GM21737 (cell line): ENCODE results near the gene TENT4A.
"Not testable (repeated sequence)": the region's sequence is repeated elsewhere in the genome, so short reads cannot be mapped to it uniquely, and the experiment has no call there.

Source experiments
- ATAC-seq: cut with Tn5 transposase; IDR thresholded peaks from one replicate; pipeline ENCODE4 v1.9.1; 2021; ENCODE audit warnings: mild to moderate bottlenecking, moderate library complexity; ENCODE audit not compliant: unreplicated experiment

Gene TENT4A

GRCh38 chr5:6766604-6767093 is 53.4 kb downstream of the TENT4A start:
- ATAC-seq = no peak

- no peak for ATAC-seq
These were observed 54.3 kb downstream of the TENT4A start for GRCh38 chr5:6767481-6768063.

DNA sequence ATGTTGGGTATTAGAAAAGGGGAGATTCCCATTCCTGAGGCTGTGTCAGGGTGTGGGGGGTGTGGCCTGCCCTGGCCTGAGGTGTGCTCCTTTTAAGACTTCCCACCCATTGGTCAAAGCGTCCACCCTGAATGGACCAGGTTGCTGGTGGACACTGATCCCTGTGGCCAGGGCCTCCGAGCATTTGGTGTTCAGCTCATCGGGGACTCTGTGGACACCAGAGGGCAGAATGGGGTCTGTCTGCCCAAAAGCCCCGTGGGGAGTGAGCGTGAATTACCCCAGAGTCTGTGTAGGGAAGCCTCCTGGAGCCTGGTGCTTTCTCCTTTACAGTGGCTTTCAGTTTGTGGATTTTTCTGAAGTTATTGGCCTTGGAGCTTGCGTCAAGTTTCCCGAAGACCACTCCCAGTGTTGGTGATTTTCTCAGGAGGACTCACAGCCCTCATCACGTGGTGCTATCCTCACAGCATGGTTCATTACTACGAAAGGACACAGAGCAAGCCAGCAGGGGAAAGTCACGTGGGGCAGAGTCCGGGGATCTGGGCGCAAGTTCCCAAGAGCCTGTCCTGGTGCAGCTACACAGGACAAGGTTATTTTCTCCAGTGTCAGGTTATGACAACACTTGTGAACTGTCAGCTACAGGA is 55.5 kb downstream of the TENT4A start:
- no peak for ATAC-seq

GRCh38 chr5:6770826-6771607 is 57.8 kb downstream of the TENT4A start:
- no peak for ATAC-seq

DNA sequence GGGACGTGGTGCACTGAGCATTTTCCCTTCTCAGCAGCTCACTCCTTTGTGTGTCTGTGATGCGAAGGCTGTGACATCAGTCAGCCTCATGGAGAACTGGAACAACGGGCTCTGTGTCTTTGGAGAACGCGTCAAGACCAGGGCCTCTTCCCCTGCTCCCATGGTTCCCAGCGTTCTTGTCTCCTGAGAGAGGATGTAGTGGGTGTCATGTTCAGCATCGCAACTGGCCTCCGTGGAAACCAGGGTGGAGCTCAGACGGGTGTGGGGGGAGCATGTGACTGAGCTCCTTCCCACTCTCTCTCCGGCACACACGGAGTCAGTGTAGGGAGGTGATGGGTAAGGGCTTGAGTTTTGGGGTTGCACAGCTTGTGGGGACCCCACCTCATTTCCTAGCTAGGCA is 59.7 kb downstream of the TENT4A start:
- ATAC-seq = no peak

GRCh38 chr5:6773342-6774035 is 60.3 kb downstream of the TENT4A start:
- ATAC-seq = no peak

DNA sequence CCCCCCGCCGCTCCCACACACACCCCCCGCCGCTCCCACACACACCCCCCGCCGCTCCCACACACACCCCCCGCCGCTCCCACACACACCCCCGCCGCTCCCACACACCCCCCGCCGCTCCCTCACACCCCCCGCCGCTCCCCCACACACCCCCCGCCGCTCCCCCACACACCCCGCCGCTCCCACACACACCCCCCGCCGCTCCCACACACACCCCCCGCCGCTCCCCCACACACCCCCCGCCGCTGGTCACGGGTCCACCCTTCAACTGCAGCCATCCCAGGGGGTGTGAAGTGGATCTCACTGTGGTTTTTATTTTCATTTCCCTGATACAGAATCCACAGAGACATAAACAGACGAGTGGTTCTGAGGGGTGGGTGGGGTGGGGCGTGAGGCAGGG is 61.0 kb downstream of the TENT4A start:
- ATAC-seq = not testable (repeated sequence)

DNA sequence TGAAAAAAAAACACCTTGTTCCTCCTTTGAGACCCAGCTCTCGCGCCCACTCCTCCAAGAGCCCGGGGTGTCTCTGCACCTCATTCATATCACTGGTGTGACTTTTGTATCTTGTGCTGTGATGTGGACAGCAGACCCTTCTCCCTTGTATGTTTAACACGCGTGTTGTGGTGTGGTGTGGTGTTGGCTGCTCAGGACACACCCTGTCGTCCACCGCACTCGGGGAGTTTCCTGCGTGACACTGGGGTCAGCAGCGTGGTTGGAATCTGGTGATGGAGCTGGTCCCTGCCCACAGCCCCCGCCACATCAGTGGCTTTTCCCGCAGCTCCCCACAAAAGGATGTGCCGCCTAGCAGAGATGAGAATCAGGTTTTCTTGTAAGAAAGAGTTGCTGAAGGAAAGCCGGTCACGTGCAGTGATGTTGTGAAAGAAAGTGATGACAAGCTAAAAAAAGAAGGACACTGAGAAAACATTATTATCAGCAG is 61.5 kb downstream of the TENT4A start:
- no peak for ATAC-seq

GRCh38 chr5:6775571-6775970 is 62.3 kb downstream of the TENT4A start:
- ATAC-seq = no peak

GRCh38 chr5:6780802-6781391 is 67.7 kb downstream of the TENT4A start:
- ATAC-seq = no peak

- no peak for ATAC-seq
These were observed 68.5 kb downstream of the TENT4A start for GRCh38 chr5:6781716-6782115.

GRCh38 chr5:6783787-6784186 is 70.6 kb downstream of the TENT4A start:
- no peak for ATAC-seq

- no peak for ATAC-seq
These were observed 71.2 kb downstream of the TENT4A start for GRCh38 chr5:6784481-6784880.

GRCh38 chr5:6785161-6785860 is 72.1 kb downstream of the TENT4A start:
- no peak for ATAC-seq

DNA sequence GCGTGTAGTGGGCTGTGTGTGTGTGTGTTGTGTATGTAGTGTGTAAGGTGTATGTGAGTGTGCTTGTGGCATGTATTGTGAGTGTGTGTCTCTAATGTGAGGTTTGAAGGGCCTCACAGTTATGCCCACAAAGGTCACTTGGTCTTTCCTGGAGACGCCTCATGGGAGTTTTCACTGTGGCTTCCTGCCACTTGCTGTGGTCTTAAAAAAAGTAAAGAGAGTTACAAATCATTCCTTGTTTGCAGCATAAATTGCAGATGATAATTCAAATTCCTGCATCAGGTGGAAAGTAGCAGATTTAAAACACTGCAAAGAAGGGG is 72.6 kb downstream of the TENT4A start:
- ATAC-seq = no peak

DNA sequence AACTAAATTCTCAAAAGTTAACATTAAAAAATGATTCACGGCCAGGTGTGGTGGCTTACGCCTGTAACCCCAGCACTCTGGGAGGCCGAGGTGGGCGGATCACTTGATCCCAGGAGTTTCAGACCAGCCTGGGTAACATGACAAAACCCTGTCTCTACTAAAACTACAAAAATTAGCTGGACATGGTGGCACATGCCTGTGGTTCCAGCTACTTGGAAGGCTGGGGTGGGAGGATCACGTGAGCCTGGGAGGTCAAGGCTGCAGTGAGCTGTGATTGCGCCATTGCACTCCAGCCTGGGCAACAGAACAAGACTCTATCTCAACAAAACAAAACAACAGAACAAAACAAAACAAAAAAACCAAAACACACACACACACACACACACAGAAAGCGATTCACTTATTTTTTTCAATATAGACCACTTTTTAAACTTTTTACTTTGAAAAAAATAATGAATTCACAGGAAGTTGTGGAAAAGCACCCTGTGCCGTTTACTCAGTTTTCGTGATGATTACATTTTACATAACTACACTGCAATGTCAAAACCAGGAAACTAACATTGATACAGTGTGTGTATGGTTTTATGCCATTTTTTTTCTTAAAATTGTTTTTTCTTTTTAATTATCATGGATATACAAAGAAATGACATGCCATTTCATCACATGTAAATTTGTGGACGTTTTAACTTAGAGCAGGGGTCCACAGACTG is 73.7 kb downstream of the TENT4A start:
- no peak for ATAC-seq

- ATAC-seq = no peak
These were observed 74.7 kb downstream of the TENT4A start for GRCh38 chr5:6787941-6788340.

DNA sequence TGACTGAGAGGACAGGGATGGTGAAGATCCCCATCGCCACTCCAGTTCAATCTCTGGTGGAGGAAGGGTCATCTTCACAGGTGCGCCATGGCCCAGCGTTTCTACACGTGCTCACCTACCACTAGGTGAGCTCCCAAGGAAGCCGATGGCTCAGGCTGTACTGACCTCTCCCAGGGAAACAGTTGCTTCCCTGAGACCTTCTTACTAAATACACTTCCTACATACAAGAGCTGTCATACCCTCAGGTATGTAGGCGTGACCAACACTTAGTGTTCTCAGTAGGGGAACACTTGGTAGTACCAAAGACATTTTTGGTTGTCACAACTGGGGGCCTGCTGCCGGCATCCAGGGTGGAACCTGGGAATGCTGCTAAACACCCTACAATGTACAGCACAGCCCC is 75.2 kb downstream of the TENT4A start:
- no peak for ATAC-seq

- ATAC-seq = no peak
These were observed 75.9 kb downstream of the TENT4A start for GRCh38 chr5:6788956-6789649.
